GM18505 (cell line): Measurements from ENCODE around the gene HLA-DMB.
"Not testable (repeated sequence)": the region's sequence is repeated elsewhere in the genome, so short reads cannot be mapped to it uniquely, and the experiment has no call there.

Experiments used
- ATAC-seq: cut with Tn5 transposase; IDR thresholded peaks from one replicate; pipeline ENCODE4 v1.9.1; 2021; ENCODE audit not compliant: unreplicated experiment
- POLR2A ChIP-seq: IDR thresholded peaks from 4 replicates; pipeline ENCODE4 v1.6.1; 2011; ENCODE audit warnings: borderline replicate concordance; ENCODE audit not compliant: insufficient read depth, insufficient read length; ENCODE audit errors: extremely low read depth

HLA-DMB gene

GRCh38 chr6:32949113-32949512 lies 8.3 kb upstream of the HLA-DMB start:
- ATAC-seq: no peak
- TF ChIP-seq POLR2A: no peak

GRCh38 chr6:32947552-32948465 lies 7.0 kb upstream of the HLA-DMB start:
- no peak for TF ChIP-seq POLR2A
- ATAC-seq: no peak

GRCh38 chr6:32946893-32947292 lies 6.1 kb upstream of the HLA-DMB start:
- no peak for ATAC-seq
- no peak for TF ChIP-seq POLR2A

GRCh38 chr6:32945953-32946352 lies 5.1 kb upstream of the HLA-DMB start:
- no peak for ATAC-seq
- no peak for TF ChIP-seq POLR2A

- peak; percentile 36 for TF ChIP-seq POLR2A
- no peak for ATAC-seq
These were observed 4.4 kb upstream of the HLA-DMB start for GRCh38 chr6:32945108-32945760.

- peak; percentile 82 for TF ChIP-seq POLR2A
- ATAC-seq: peak; percentile 45
These were observed 3.2 kb upstream of the HLA-DMB start for GRCh38 chr6:32943864-32944649.

GRCh38 chr6:32942555-32943123 lies 1.8 kb upstream of the HLA-DMB start:
- peak; percentile 9 for TF ChIP-seq POLR2A
- ATAC-seq: not testable (repeated sequence)

- TF ChIP-seq POLR2A: no peak
- peak; percentile 46 for ATAC-seq
These were observed 463 bp upstream of the HLA-DMB start for GRCh38 chr6:32941214-32941768.

- ATAC-seq: no peak
- no peak for TF ChIP-seq POLR2A
These were observed 2.3 kb downstream of the HLA-DMB start for GRCh38 chr6:32938494-32938893.

- TF ChIP-seq POLR2A: peak; percentile 24
- ATAC-seq: no peak
These were observed 3.6 kb downstream of the HLA-DMB start for GRCh38 chr6:32937230-32937633.

- no peak for ATAC-seq
- no peak for TF ChIP-seq POLR2A
These were observed 4.3 kb downstream of the HLA-DMB start for GRCh38 chr6:32936239-32937152.
